NCI-H146 (cell line): Measurements from ENCODE around the gene MYEOV.

Experiments used
- DNase-seq: peaks from one replicate; lab custom pipeline; 2025; lab: John Stamatoyannopoulos, UW

Gene MYEOV

DNA sequence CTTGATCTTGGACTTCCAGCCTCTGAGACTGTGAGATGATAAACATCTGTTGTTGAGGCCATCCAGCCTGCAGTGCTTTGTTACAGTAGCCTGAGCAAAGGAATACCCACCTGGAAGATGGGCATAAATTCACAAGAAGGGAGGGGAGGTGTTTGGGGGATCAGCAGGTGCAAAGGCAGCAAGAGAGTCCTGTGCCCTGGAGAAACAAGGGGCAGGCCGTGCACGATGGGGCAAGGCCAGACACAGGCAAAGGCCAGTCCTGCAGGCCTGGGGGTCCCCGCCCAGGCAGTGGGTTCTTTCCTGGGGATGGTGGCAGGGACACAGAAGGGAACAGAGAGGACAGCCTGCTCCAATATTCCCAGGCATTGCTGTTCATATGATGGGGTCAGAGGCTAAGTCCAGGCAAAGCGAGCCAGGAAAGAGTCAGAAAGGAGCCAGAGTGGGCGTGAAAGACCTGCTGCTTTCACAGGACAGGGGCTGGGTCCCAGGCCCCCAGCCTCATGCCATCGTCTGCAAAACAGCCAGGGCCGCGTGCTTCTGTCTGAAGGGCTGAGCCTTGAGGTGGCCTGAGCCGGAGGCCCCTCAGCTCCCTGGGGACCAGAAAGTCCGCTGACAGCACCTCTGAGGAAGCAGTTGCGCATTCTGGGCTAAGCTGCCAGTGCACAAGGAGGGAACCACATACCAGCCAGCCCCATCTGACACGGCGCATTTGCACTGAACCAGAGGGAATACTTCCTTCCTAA lies 48.8 kb downstream of the MYEOV start:
- no peak for DNase-seq

GRCh38 chr11:69343401-69344321 lies 49.7 kb downstream of the MYEOV start:
- DNase-seq, result no peak

DNA sequence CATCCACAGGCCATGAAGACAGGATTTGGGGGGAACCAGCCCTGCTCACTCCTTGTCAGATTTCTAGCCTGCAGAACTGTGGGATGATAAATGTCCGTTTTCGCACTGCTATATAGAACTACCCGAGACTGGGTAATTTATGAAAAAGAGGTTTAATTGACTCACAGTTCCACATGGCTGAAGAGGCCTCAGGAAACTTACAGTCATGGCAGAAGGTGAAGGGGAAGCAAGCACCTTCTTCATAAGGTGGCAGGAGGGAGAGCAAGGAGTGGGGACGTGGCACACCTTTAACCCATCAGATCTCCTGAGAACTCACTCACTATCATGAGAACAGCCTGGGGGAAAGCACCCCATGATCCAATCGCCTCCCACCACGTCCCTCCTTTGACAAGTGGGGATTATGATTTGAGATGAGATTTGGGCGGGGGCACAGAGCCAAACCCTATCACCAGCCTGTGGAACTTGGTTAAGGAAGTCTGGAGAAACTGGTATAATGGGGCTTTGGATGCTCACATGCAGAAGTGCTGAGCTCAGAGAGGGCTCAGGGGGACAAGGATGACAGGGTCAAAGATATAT lies 50.7 kb downstream of the MYEOV start:
- no peak for DNase-seq
